Stimulated activated CD4-positive, alpha-beta T cell treated with anti-CD3 and anti-CD28 coated beads, Interleukin-2, amount 100 ng/mL, for 24 hours (primary cell): Measurements from ENCODE around the gene TCTN2.

Source experiments
- DNase-seq, 2 donors: peaks; one replicate each; pipeline ENCODE4 v3.0.0-alpha.2; 2020

TCTN2 gene

GRCh38 chr12:123747309-123747708, 76.4 kb downstream of the TCTN2 start:
- DNase-seq = no peak

GRCh38 chr12:123748161-123748560, 77.2 kb downstream of the TCTN2 start:
- no peak for DNase-seq

DNA sequence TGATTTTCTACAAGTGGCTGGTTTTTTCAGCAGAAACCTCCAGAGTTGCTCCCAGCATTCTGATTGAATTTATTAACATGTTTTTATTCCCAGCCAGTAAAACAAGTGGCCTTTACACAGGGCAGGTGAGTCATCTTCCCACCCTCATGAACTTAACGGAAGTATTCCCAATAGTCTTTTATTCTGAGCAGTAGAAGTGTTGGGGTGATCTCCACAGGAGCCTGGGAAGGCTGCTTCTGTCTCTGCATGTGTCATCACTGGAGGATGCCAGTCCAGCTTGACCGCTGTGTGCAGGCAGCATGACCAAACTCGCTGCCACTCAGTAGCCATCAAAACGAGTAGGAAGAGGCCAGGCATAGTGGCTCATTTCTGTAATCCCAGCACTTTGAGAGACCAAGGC, 77.7 kb downstream of the TCTN2 start:
- no peak for DNase-seq

DNA sequence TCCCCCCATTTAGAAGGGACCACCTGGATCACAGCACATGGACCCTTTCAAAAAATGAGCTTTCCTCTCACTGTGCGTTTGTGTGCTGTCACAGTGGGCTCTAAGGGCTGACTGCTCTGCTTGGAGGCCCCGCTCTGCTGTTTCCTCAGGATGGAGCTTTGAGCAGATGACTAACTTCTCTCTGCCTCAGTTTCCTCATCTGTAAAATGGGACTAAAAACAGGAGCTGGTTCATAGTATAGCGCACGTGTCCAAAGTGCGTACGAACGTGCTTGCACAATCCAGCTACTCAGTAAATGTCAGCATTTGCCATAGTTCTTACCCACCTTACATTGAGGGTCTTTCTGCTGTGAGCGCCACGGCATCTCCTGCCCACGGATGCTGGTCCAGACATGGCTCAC, 78.4 kb downstream of the TCTN2 start:
- no peak for DNase-seq

DNA sequence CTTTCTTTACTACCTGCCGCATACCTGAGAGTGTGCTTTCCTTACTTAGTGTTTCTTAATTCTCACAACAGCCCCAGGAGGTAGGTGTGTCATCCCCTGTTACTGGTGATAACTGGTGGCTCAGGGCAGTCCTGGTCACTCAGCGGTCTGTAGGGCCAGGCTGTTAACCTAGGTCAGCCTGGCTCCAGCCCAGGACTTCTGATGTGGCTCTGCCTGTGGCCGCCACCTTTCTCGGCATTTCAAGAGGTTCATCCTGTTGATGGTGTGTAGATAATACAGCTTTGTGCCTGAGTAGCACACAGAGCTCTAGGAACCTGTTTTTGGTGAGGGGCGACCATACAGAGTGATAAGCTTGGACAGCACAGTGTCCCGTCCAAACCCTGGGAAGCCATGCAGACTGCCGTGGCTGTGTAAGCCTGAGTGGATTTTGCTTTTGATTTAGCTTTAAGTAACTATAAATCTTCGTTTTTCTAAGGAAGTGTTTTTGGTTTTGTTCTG, 79.3 kb downstream of the TCTN2 start:
- no peak for DNase-seq

DNA sequence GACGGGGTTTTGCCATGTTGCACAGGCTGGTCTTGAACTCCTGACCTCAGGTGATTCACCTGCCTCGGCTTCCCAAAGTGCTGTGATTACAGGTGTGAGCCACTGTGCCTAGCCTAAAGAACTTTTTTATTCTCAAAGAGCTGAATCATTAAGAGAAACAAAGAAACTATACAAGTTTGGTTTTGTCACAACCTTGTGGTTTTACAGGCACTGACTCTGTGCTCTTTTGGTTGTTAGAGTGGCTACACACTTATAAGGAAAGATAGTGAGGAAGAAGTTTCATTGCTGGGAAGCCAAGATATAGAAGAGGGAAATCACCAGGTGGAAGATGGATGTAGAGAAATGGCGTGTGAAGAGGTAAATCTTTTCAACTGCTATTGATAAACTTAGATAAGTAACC, 81.1 kb downstream of the TCTN2 start:
- no peak for DNase-seq

GRCh38 chr12:123754041-123754772, 83.3 kb downstream of the TCTN2 start:
- DNase-seq = no peak

GRCh38 chr12:123757561-123757960, 86.6 kb downstream of the TCTN2 start:
- DNase-seq = no peak
